Fibroblast of villous mesenchyme (primary cell): ENCODE data around the gene TAMALIN. TPM values are rescaled to one million over a fixed set of nuclear protein-coding genes. Genes with fewer than 3 reads are reported as not detected.
"Not testable (repeated sequence)": the region's sequence is repeated elsewhere in the genome, so short reads cannot be mapped to it uniquely, and the experiment has no call there.

Experiments used
- DNase-seq: peaks from one replicate; pipeline ENCODE4 v3.0.0-alpha.2; 2010; ENCODE audit warnings: low read depth
- H3K4me3 ChIP-seq: 2 replicates; pipeline ENCODE4 v1.5.1; 2011; ENCODE audit warnings: low read depth, mild to moderate bottlenecking, low read length
- total RNA-seq: library from RNA; depleted of rRNA; stranded (reverse); fragments of >200 nt; gene quantifications from 2 replicates; pipeline ENCODE4 v1.2.3, GENCODE V29; 2012
- TF ChIP-seq, protein P1 (sequence below): IDR thresholded peaks from 2 replicates; pipeline ENCODE4 v1.5.1; 2012; ENCODE audit warnings: low read depth, mild to moderate bottlenecking, low read length; ENCODE audit not compliant: insufficient read depth

The TAMALIN gene
- total RNA-seq, 1 donor: 2.2 TPM

DNA sequence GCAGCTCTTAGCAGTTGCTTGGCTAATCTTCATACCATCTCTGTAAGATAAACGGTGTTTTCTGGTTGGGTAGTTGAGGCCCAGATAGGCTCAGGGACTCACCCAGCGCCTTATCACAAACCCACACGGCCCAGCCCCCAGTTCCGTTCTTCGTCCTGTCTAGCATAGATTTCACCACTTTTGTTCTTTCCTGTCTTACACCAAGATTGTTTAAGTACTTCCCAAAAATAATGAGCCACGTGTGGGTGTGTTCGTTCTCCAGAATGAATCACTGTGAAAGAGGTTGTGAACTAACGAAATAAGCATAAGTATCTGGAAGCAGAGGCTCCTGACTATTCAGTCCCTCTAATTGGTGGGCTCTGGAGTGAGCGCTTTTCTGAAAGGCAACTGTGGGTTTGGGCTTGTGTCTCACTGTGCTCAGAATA is 33.9 kb upstream of the TAMALIN start:
- no peak overlapping the region for H3K4me3 ChIP-seq
- TF ChIP-seq, protein P1, sequence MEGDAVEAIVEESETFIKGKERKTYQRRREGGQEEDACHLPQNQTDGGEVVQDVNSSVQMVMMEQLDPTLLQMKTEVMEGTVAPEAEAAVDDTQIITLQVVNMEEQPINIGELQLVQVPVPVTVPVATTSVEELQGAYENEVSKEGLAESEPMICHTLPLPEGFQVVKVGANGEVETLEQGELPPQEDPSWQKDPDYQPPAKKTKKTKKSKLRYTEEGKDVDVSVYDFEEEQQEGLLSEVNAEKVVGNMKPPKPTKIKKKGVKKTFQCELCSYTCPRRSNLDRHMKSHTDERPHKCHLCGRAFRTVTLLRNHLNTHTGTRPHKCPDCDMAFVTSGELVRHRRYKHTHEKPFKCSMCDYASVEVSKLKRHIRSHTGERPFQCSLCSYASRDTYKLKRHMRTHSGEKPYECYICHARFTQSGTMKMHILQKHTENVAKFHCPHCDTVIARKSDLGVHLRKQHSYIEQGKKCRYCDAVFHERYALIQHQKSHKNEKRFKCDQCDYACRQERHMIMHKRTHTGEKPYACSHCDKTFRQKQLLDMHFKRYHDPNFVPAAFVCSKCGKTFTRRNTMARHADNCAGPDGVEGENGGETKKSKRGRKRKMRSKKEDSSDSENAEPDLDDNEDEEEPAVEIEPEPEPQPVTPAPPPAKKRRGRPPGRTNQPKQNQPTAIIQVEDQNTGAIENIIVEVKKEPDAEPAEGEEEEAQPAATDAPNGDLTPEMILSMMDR: no peak
- peak; percentile 97 for DNase-seq

DNA sequence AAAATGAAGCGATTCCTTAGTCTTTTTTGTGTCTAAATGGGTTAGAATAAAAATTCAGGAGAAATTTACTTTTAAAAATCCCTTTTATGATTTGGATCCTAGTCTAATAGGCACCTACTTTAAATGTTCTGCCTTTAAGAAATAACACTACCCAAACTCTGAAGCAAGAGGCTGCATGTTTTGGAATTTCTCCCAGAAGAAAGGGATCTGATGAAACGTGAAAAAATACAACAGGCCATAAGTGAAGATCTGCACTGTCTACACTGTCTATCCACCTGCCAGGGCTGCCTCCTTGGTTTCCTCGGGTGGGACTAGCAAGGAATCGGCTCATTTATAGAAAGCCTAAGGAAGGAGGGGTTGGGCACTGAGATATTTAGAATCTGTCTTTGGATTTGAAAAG is 33.2 kb upstream of the TAMALIN start:
- DNase-seq: peak; percentile 67
- TF ChIP-seq, protein P1: no peak
- no peak overlapping the region for H3K4me3 ChIP-seq

DNA sequence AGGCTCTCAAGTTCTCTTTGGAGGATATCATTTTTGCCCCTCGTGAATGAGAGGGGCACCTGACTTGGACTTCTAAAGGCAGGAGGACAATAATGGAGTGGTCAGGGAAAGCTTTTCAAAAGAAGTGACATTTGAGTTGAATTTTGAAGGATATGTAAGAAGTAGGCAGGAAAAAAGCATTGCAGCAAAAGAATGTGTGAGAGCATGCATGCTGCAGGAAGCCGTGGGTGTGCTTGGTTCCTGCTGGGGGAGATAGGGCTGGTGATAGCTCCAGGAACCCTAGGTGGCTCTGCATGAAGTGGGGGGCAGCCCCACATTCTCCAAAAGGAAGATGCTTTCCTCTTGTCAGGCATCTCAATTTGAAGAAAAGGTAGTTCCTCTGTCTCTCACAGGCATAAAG is 32.1 kb upstream of the TAMALIN start:
- TF ChIP-seq, protein P1: no peak
- H3K4me3 ChIP-seq: no peak overlapping the region
- DNase-seq: no peak

DNA sequence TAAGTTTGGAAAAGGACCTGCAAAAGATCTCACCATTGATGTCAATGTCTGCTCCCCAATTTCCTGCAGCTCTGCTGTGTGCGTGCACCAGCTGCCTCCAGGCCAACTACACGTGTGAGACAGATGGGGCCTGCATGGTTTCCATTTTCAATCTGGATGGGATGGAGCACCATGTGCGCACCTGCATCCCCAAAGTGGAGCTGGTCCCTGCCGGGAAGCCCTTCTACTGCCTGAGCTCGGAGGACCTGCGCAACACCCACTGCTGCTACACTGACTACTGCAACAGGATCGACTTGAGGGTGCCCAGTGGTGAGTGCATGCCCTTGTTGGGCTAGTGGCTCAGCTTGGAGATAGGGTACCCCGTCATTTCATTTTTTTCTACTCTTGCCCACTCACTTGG is 31.6 kb upstream of the TAMALIN start:
- TF ChIP-seq, protein P1: no peak
- H3K4me3 ChIP-seq: no peak overlapping the region
- DNase-seq: no peak

DNA sequence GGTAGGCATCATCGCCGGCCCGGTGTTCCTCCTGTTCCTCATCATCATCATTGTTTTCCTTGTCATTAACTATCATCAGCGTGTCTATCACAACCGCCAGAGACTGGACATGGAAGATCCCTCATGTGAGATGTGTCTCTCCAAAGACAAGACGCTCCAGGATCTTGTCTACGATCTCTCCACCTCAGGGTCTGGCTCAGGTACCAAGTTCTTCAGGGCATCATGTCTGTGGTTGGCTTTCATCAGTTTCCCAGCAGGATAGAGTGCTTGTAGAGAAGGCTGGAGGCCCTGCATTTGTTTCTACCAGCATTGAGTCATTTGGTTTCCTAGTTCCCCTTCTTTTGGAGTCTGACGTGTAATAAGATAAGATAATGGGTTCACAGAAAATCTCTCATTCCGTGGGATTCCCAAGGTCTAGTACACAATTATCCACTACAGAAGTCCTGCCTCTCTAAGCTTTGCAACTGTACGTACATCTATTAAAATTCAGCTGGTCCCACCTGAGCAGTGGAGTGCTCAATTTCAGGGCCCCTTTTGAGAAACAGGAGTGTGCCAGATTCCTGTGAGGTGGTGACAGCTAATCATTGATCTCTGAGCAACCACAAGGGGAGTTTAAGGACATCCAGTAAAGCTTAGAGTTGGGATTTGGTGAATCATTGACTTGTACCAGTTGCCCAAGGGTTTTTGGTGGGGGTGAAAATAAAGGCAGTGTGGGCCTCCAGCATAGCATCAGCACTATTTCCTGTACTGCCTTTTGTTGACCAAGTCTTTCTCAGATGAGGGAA is 30.2 kb upstream of the TAMALIN start:
- TF ChIP-seq, protein P1: no peak
- H3K4me3 ChIP-seq: no peak overlapping the region
- peak; percentile 76 for DNase-seq

DNA sequence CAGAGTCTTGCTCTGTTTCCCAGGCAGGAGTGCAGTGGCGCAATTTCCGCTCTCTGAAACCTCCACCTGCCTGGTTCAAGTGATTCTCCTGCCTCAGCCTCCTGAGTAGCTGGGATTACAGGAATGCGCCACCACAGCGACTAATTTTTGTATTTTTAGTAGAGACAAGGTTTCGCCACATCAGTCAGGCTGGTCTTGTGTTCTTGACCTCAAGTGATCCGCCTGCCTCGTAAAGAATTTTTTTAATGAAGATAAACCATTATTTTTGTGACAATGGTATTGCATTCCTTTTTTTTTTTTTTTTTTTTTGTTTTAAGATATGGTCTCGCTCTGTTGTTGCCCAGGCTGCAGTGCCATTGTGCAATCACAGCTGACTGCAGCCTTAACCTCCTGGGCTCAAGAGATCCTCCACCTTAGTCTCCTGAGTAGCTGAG is 29.4 kb upstream of the TAMALIN start:
- TF ChIP-seq, protein P1: no peak
- no peak overlapping the region for H3K4me3 ChIP-seq
- peak; percentile 50 for DNase-seq

DNA sequence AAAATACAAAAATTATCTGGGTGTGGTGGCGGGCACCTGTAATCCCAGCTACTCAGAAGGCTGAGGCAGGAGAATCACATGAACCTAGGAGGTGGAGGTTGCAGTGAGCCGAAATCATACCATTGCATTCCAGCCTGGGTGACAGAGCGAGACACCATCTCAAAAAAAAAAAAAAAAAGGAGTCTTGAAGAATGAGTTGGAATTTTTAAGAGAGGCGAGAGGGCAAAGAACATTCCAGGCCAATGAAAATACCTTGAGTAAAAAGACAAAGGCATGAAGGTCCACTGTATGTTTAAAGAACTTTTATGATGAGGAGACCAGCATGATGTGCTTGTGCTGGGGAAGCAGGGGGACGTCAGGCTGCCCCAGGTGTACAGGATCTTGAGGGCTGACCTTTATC is 27.4 kb upstream of the TAMALIN start:
- not testable (repeated sequence) for H3K4me3 ChIP-seq, DNase-seq
